Left ventricle myocardium superior (tissue), 1 donor: ENCODE measurements around the gene THUMPD2. TPM values are rescaled to one million over a fixed set of nuclear protein-coding genes. Genes with fewer than 3 reads are reported as not detected.
"Not testable (repeated sequence)": the region's sequence is repeated elsewhere in the genome, so short reads cannot be mapped to it uniquely, and the experiment has no call there.

Experiments
- ATAC-seq: fragments of 200-7000 bp; cut with Tn5 transposase; one replicate; pipeline ENCODE4 v1.9.1; 2020; ENCODE audit warnings: mild to moderate bottlenecking, moderate library complexity
- DNase-seq: peaks from one replicate; pipeline ENCODE4 v3.0.0-alpha.2; 2020
- intact Hi-C: fragments of 100-400 bp; cut with micrococcal nuclease; formaldehyde crosslinking; loops from one replicate; pipeline ENCODE4 v1.11.0; 2022
- total RNA-seq: library from RNA; stranded (reverse); fragmentation: NEBNext Ultra II Directional; extraction: Animal tissue kit (Norgen Biotek cat#: 25700); gene quantifications from one replicate; pipeline ENCODE4 v1.2.1, GENCODE V29; 2021
- donor health status: DM: no; HTN: yes; CAD: no; lungs with severe emphysema.

THUMPD2 gene
- total RNA-seq, 1 donor from 2014 or later = 5.9 TPM

GRCh38 chr2:39772086-39772811 is 6.8 kb downstream of the THUMPD2 start:
- intact Hi-C loops = no loop called here
- DNase-seq (no peak), ATAC-seq (no peak)

- no peak for DNase-seq
- ATAC-seq = no peak
- intact Hi-C loops = no loop called here
Measured at GRCh38 chr2:39762448-39762847, 16.6 kb downstream of the THUMPD2 start.

DNA sequence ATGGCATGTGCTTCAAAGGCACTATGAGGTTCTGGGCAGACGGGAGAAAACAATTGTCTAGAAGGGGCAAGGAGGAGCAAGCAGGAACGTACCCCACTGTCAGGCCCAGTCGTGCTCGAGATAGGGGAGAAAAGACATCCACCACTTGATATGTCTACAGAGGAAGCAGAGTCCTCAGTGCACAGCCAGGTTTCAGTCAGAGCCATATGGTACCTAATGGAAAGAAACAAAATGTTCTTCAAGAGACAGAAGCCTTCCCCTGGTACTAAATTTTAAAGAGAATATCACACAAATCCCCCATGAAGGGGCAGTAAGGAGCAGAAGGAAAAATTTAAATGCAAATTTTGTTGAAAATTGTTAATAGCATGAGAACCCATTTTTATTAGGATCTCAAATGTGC is 21.9 kb downstream of the THUMPD2 start:
- intact Hi-C loops = no loop called here
- DNase-seq (no peak), ATAC-seq (no peak)

GRCh38 chr2:39755466-39755865 is 23.6 kb downstream of the THUMPD2 start:
- intact Hi-C loops = no loop called here
- DNase-seq (no peak), ATAC-seq (no peak)

DNA sequence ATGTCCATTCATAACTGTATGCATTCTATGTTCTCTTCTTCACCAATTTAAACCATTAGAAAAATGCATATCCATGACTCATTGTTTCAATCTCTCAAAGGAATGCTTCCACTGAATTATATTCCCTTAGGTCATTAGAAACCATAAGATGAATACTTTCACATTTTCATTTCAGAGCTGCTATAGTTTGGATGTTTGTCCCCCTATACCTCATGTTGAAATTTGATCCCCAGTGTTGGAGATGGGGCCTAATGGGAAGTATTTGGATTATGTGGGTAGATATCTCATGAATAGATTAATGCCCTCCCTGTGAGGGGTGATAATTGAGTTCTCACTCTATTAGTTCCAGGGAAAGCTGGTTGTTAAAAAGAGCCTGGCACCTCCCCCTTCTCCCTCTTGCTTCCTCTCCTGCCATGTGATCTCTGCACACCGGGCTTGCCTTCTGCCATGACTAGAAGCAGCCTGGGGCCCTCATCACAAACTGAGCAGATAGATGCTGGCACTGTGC is 35.7 kb downstream of the THUMPD2 start:
- ATAC-seq = peak; percentile 46
- intact Hi-C loops = no loop called here
- DNase-seq = no peak

DNA sequence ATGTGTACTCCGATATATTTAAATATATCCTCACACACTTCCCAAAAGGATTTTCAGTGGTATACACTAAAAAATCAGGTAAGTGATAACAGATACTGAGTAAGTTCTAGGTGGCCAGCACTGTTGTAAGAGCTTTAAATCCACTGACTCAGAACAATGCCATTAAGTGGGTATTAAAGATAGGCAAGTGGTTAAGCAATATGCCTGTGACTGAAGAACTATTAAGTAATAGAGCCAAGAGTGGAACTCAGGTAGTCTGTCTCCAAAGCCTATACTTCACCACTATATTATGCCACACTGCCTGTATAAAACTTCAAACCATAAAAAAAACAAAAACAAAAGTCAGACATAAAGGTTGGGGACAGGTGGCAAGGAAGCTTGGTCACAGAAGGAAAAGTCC is 37.2 kb downstream of the THUMPD2 start:
- intact Hi-C loops = no loop called here
- peak; percentile 30 for ATAC-seq

GRCh38 chr2:39739386-39739785 is 39.7 kb downstream of the THUMPD2 start:
- intact Hi-C loops = no loop called here
- ATAC-seq (no peak), DNase-seq (no peak)

More for the DNA sequence above, 37.2 kb downstream of the THUMPD2 start:
- DNase-seq = no peak

- no peak for ATAC-seq
- intact Hi-C loops = no loop called here
- no peak for DNase-seq
Measured at GRCh38 chr2:39738936-39739335, 40.1 kb downstream of the THUMPD2 start.

DNA sequence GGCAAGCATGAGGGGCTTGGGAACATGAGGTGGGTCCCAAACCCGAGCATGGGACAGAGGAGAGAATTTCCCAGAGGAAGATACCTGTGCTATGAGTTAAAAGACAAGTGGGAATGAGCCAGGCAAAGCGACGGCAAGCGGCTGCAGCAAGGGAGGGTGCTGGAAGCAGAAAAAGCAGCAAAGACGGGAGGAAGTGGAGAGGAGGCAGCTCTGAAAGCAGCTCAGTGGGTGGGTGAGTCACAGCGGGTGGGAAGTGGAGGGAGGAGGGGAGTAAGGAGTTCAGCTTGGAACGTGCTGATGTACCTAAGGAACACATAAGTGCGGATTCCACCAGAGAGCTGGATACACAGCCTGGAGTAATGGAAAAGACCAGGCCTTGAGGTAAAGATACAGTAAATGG is 41.4 kb downstream of the THUMPD2 start:
- DNase-seq (no peak), ATAC-seq (peak; percentile 35)
- intact Hi-C loops = no loop called here

GRCh38 chr2:39736640-39737039 is 42.4 kb downstream of the THUMPD2 start:
- ATAC-seq = no peak
- intact Hi-C loops = no loop called here

DNA sequence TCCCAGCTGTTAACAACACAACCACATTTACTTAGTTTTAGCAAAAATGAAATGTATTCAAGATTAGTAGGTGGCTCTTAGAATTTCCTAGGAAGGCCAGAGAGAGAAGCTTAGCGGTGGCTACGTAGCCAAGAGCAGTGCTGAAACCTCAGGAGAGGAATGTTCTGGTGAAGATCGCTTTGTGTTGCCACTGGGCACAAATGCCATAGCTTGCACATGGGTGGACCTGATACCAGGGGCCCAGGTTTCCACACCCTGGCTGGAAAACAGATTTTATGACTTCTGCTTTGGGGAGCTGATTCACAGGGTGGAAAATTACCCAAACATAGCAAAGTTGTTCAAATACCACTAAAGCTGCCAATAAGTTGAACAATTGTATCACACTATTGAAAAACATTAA is 43.4 kb downstream of the THUMPD2 start:
- ATAC-seq = no peak

More at GRCh38 chr2:39736640-39737039, 42.4 kb downstream of the THUMPD2 start:
- no peak for DNase-seq

DNA sequence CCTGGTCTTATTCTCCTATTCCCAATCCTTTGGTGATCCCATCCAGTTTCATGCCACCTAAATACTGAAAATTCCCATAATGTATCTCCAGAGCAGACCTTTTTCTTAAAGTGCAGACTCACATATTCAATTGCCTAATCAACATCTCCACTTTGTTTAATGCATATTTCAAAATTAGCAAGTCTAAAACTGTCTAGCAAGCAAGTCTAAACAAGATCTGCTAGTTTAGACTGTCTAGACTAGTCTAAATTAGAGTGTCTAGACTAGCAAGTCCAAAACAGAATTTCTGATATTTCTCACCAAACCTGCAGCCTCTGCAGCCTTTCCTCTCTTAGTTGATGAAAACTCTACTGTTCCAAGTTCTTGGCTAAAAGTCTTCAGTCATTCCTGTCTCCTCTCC is 44.6 kb downstream of the THUMPD2 start:
- intact Hi-C loops = no loop called here
- ATAC-seq (no peak), DNase-seq (no peak)

More for the DNA sequence above, 43.4 kb downstream of the THUMPD2 start:
- no peak for DNase-seq
- intact Hi-C loops = no loop called here

- intact Hi-C loops = no loop called here
- no peak for ATAC-seq
- no peak for DNase-seq
Measured at GRCh38 chr2:39733070-39733674, 45.9 kb downstream of the THUMPD2 start.

DNA sequence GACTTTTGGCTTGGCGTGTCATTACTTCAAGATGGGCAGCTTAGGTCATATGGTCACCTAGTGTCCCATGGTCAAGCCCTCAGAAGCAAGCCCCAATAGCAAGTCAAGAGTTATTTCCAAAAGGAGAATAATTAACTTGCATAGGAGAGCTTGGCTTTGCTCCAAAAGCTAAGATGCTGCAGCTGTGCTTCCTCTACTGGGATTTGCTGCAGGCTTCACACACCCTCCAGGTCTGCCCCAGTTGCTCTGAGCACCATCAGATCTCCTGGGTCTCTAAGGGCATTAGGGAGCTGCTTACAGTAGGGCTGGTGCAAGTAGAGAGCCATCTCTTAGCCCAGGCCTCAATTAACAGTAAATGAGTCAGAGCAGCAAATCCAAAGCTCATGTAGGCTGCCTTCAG is 46.6 kb downstream of the THUMPD2 start:
- intact Hi-C loops = no loop called here
- ATAC-seq = peak; percentile 33
- no peak for DNase-seq

- DNase-seq = no peak
- intact Hi-C loops = no loop called here
- no peak for ATAC-seq
Measured at GRCh38 chr2:39731546-39731945, 47.5 kb downstream of the THUMPD2 start.

GRCh38 chr2:39730685-39731302 is 48.3 kb downstream of the THUMPD2 start:
- DNase-seq = no peak
- ATAC-seq = peak; percentile 53
- intact Hi-C loops = no loop called here

DNA sequence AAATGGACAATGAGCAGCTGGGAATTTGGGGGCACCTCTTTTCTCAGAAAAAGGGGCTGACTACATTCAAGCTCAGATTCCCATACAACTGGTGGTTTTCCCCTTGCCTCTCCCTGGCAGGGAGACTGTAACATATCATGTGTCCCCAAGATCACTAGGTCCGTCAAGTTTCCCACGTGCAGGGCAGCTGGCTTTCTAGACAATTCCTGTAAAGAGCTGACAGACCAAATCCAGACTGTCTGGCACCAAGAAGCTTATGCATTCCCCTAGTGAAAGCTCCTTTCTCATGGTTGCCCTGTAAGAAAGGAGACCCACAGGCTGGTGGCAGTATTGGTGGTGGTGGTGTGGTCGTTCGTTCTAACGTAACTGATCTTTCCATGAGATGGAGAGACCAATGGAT is 48.8 kb downstream of the THUMPD2 start:
- DNase-seq (no peak), ATAC-seq (no peak)
- intact Hi-C loops = no loop called here

- ATAC-seq (peak; percentile 32), DNase-seq (peak; percentile 41)
- intact Hi-C loops = no loop called here
Measured at GRCh38 chr2:39728941-39729351, 50.1 kb downstream of the THUMPD2 start.

- DNase-seq, ATAC-seq, intact Hi-C loops: not testable (repeated sequence)
Measured at GRCh38 chr2:39728085-39728484, 51.0 kb downstream of the THUMPD2 start.

GRCh38 chr2:39725401-39725800 is 53.7 kb downstream of the THUMPD2 start:
- ATAC-seq (no peak), DNase-seq (no peak)
- intact Hi-C loops = no loop called here

DNA sequence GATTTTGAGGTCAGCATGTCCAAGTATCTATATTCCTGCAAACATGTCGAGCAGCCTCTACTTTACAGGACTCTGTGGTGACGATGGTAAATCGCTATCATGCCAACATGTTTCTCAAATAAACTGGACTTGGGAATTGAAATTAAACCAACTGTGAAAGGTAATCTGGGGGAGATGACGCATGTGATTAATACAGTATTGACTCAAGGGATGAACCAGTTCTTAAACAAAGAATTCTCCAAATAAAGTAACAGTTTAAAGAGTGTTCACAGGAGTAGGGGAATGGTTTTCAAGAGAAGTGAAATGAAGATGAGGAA is 54.3 kb downstream of the THUMPD2 start:
- ATAC-seq = no peak
- intact Hi-C loops = no loop called here
- DNase-seq = no peak
